ENCODE measurements around the gene KLHDC3.

KLHDC3 gene

GRCh38 chr6:43013843-43014433, at the start of gene KLHDC3, which contains the start of gene MEA1:
Gene KLHDC3 (plus strand): TSS chr6:43014249. CDS start chr6:43017193, 2,944 bp downstream.
Gene MEA1 (minus strand): TSS chr6:43013946. CDS start chr6:43013813, 133 bp downstream.
- DNase-seq (ENCODE audit: low read depth, low spot score), result peak; percentile 98
- TF ChIP-seq YY1 (IDR thresholded peaks at IDR 0.05; ENCODE audit: insufficient read depth, insufficient read length), result no peak
- TF ChIP-seq ZNF274 (IDR thresholded peaks at IDR 0.05; ENCODE audit: low read depth, low read length), result no peak
- no peak for TF ChIP-seq SUZ12 (IDR thresholded peaks at IDR 0.05; ENCODE audit: extremely low read depth, insufficient read depth, insufficient read length)
- no peaks in the 10 kb centered on the region for H3K27me3 ChIP-seq (ENCODE audit: insufficient read depth, insufficient read length)
- H3K9ac ChIP-seq (ENCODE audit: insufficient read length, low read depth), result peak within 1 kb of the TSS; percentile 79
- peaks cover 8% of the 10 kb centered on the region for H3K4me1 ChIP-seq (ENCODE audit: insufficient read depth, insufficient read length)
- H3K9me3 ChIP-seq (ENCODE audit: insufficient read depth, low read length), result no peaks in the 10 kb centered on the region
- peak within 1 kb of the TSS; percentile 62 for H3K4me3 ChIP-seq (ENCODE audit: insufficient read length, low read depth)
- H3K36me3 ChIP-seq (ENCODE audit: insufficient read depth, insufficient read length, low read length), result peaks cover 62% of the 10 kb centered on the region

GRCh38 chr6:42966571-42966970, 47.5 kb upstream of the KLHDC3 start:
- no peak for DNase-seq (ENCODE audit: low read depth, low spot score)
- H3K9ac ChIP-seq (ENCODE audit: insufficient read length, low read depth), result no peak overlapping the region
- peaks cover 74% of the 10 kb centered on the region for H3K36me3 ChIP-seq (ENCODE audit: insufficient read depth, insufficient read length, low read length)
- H3K27me3 ChIP-seq (ENCODE audit: insufficient read depth, insufficient read length), result no peaks in the 10 kb centered on the region
- no peak for TF ChIP-seq ZNF274 (IDR thresholded peaks at IDR 0.05; ENCODE audit: low read depth, low read length)
- TF ChIP-seq YY1 (IDR thresholded peaks at IDR 0.05; ENCODE audit: insufficient read depth, insufficient read length), result no peak
- no peak for TF ChIP-seq SUZ12 (IDR thresholded peaks at IDR 0.05; ENCODE audit: extremely low read depth, insufficient read depth, insufficient read length)
- no peak overlapping the region for H3K4me3 ChIP-seq (ENCODE audit: insufficient read length, low read depth)
- peaks cover 12% of the 10 kb centered on the region for H3K4me1 ChIP-seq (ENCODE audit: insufficient read depth, insufficient read length)
- no peaks in the 10 kb centered on the region for H3K9me3 ChIP-seq (ENCODE audit: insufficient read depth, low read length)

- Histone ChIP-seq H3K4me1 (ENCODE audit: insufficient read depth, insufficient read length) (peaks cover 12% of the 10 kb centered on the region), H3K9ac (ENCODE audit: insufficient read length, low read depth) (no peak overlapping the region), H3K27me3 (ENCODE audit: insufficient read depth, insufficient read length) (no peaks in the 10 kb centered on the region), H3K9me3 (ENCODE audit: insufficient read depth, low read length) (no peaks in the 10 kb centered on the region), H3K4me3 (ENCODE audit: insufficient read length, low read depth) (no peak overlapping the region), H3K36me3 (ENCODE audit: insufficient read depth, insufficient read length, low read length) (peaks cover 73% of the 10 kb centered on the region)
- TF ChIP-seq ZNF274 (IDR thresholded peaks at IDR 0.05; ENCODE audit: low read depth, low read length) (no peak), SUZ12 (IDR thresholded peaks at IDR 0.05; ENCODE audit: extremely low read depth, insufficient read depth, insufficient read length) (no peak), YY1 (IDR thresholded peaks at IDR 0.05; ENCODE audit: insufficient read depth, insufficient read length) (no peak)
- DNase-seq (ENCODE audit: low read depth, low spot score), result no peak
Observed at GRCh38 chr6:42967228-42967627, 46.8 kb upstream of the KLHDC3 start.

- Histone ChIP-seq H3K9ac (ENCODE audit: insufficient read length, low read depth) (no peak overlapping the region), H3K4me1 (ENCODE audit: insufficient read depth, insufficient read length) (peaks cover 12% of the 10 kb centered on the region), H3K4me3 (ENCODE audit: insufficient read length, low read depth) (no peak overlapping the region), H3K9me3 (ENCODE audit: insufficient read depth, low read length) (no peaks in the 10 kb centered on the region), H3K27me3 (ENCODE audit: insufficient read depth, insufficient read length) (no peaks in the 10 kb centered on the region), H3K36me3 (ENCODE audit: insufficient read depth, insufficient read length, low read length) (peaks cover 65% of the 10 kb centered on the region)
- no peak for DNase-seq (ENCODE audit: low read depth, low spot score)
- TF ChIP-seq SUZ12 (IDR thresholded peaks at IDR 0.05; ENCODE audit: extremely low read depth, insufficient read depth, insufficient read length), result no peak
- no peak for TF ChIP-seq ZNF274 (IDR thresholded peaks at IDR 0.05; ENCODE audit: low read depth, low read length)
- no peak for TF ChIP-seq YY1 (IDR thresholded peaks at IDR 0.05; ENCODE audit: insufficient read depth, insufficient read length)
Observed at GRCh38 chr6:42968126-42968701, 45.8 kb upstream of the KLHDC3 start.

- no peak for DNase-seq (ENCODE audit: low read depth, low spot score)
- no peaks in the 10 kb centered on the region for H3K27me3 ChIP-seq (ENCODE audit: insufficient read depth, insufficient read length)
- H3K9ac ChIP-seq (ENCODE audit: insufficient read length, low read depth), result no peak overlapping the region
- H3K9me3 ChIP-seq (ENCODE audit: insufficient read depth, low read length), result no peaks in the 10 kb centered on the region
- H3K4me3 ChIP-seq (ENCODE audit: insufficient read length, low read depth), result no peak overlapping the region
- no peak for TF ChIP-seq ZNF274 (IDR thresholded peaks at IDR 0.05; ENCODE audit: low read depth, low read length)
- TF ChIP-seq SUZ12 (IDR thresholded peaks at IDR 0.05; ENCODE audit: extremely low read depth, insufficient read depth, insufficient read length), result no peak
- no peak for TF ChIP-seq YY1 (IDR thresholded peaks at IDR 0.05; ENCODE audit: insufficient read depth, insufficient read length)
- H3K36me3 ChIP-seq (ENCODE audit: insufficient read depth, insufficient read length, low read length), result peaks cover 64% of the 10 kb centered on the region
- peaks cover 9% of the 10 kb centered on the region for H3K4me1 ChIP-seq (ENCODE audit: insufficient read depth, insufficient read length)
Observed at GRCh38 chr6:42968783-42969182, 45.3 kb upstream of the KLHDC3 start.

GRCh38 chr6:42969431-42969830, 44.6 kb upstream of the KLHDC3 start:
- H3K4me3 ChIP-seq (ENCODE audit: insufficient read length, low read depth), result no peak overlapping the region
- peaks cover 5% of the 10 kb centered on the region for H3K4me1 ChIP-seq (ENCODE audit: insufficient read depth, insufficient read length)
- no peak overlapping the region for H3K9ac ChIP-seq (ENCODE audit: insufficient read length, low read depth)
- H3K27me3 ChIP-seq (ENCODE audit: insufficient read depth, insufficient read length), result no peaks in the 10 kb centered on the region
- no peaks in the 10 kb centered on the region for H3K9me3 ChIP-seq (ENCODE audit: insufficient read depth, low read length)
- DNase-seq (ENCODE audit: low read depth, low spot score), result no peak
- TF ChIP-seq SUZ12 (IDR thresholded peaks at IDR 0.05; ENCODE audit: extremely low read depth, insufficient read depth, insufficient read length) (no peak), ZNF274 (IDR thresholded peaks at IDR 0.05; ENCODE audit: low read depth, low read length) (no peak), YY1 (IDR thresholded peaks at IDR 0.05; ENCODE audit: insufficient read depth, insufficient read length) (no peak)
- peaks cover 62% of the 10 kb centered on the region for H3K36me3 ChIP-seq (ENCODE audit: insufficient read depth, insufficient read length, low read length)

- H3K9me3 ChIP-seq (ENCODE audit: insufficient read depth, low read length), result no peaks in the 10 kb centered on the region
- TF ChIP-seq ZNF274 (IDR thresholded peaks at IDR 0.05; ENCODE audit: low read depth, low read length) (no peak), YY1 (IDR thresholded peaks at IDR 0.05; ENCODE audit: insufficient read depth, insufficient read length) (no peak), SUZ12 (IDR thresholded peaks at IDR 0.05; ENCODE audit: extremely low read depth, insufficient read depth, insufficient read length) (no peak)
- peaks cover 5% of the 10 kb centered on the region for H3K4me1 ChIP-seq (ENCODE audit: insufficient read depth, insufficient read length)
- H3K36me3 ChIP-seq (ENCODE audit: insufficient read depth, insufficient read length, low read length), result peaks cover 61% of the 10 kb centered on the region
- no peak overlapping the region for H3K4me3 ChIP-seq (ENCODE audit: insufficient read length, low read depth)
- H3K9ac ChIP-seq (ENCODE audit: insufficient read length, low read depth), result no peak overlapping the region
- DNase-seq (ENCODE audit: low read depth, low spot score), result no peak
- H3K27me3 ChIP-seq (ENCODE audit: insufficient read depth, insufficient read length), result no peaks in the 10 kb centered on the region
Observed at GRCh38 chr6:42969934-42970333, 44.1 kb upstream of the KLHDC3 start.
